ENCODE data around the gene ADAMTS14. TPM values are rescaled to one million over a fixed set of nuclear protein-coding genes. Genes with fewer than 3 reads are reported as not detected.
"Not testable (repeated sequence)": the region's sequence is repeated elsewhere in the genome, so short reads cannot be mapped to it uniquely, and the experiment has no call there.

ADAMTS14 gene
- total RNA-seq, 2 donors from 2014 or later = 0.44 to 0.79 TPM

DNA sequence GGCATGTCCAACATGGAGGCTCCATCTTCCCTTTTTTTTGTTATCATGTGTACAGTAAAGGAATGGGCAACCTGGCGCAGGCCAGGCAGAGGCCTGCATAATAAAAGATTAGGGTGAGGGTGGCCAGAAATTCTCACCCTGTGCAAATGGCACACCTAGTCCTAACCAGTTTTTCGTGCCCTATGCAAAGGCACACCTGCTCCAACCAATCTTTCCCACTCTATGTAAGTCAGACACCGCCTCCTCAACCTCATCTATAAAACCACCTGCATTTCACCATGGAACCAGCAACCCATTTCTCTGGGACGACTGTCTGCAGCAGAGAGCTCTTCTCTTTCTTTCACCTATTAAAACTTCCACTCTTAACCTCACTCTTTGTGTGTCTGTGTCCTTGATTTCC, 96.8 kb downstream of the ADAMTS14 start:
- WGBS, 2 experiments (ENCODE audit: insufficient coverage in 1 of 2, insufficient read length in 1 of 2) = 91 to 96% methylated on average over 3 to 4 of the region's 4 CpGs
- Histone ChIP-seq H3K27me3 (ENCODE audit: control insufficient read depth, insufficient read depth, low read length, poor library complexity, severe bottlenecking) (no peaks in the 10 kb centered on the region), H3K27ac (ENCODE audit: low read depth, low read length) (no peak overlapping the region), H3K4me3 (ENCODE audit: low read length) (no peak overlapping the region), H3K9me3 (ENCODE audit: control insufficient read depth, low read length) (peaks cover 17% of the 10 kb centered on the region), H3K4me1 (ENCODE audit: control insufficient read depth, insufficient read depth, low read length) (no peaks in the 10 kb centered on the region), H3K9ac (ENCODE audit: extremely low read depth, low read length, poor library complexity, severe bottlenecking) (no peak overlapping the region), H3K36me3 (ENCODE audit: control insufficient read depth, insufficient read depth, low read length) (no peaks in the 10 kb centered on the region)
- TF ChIP-seq, protein P1, sequence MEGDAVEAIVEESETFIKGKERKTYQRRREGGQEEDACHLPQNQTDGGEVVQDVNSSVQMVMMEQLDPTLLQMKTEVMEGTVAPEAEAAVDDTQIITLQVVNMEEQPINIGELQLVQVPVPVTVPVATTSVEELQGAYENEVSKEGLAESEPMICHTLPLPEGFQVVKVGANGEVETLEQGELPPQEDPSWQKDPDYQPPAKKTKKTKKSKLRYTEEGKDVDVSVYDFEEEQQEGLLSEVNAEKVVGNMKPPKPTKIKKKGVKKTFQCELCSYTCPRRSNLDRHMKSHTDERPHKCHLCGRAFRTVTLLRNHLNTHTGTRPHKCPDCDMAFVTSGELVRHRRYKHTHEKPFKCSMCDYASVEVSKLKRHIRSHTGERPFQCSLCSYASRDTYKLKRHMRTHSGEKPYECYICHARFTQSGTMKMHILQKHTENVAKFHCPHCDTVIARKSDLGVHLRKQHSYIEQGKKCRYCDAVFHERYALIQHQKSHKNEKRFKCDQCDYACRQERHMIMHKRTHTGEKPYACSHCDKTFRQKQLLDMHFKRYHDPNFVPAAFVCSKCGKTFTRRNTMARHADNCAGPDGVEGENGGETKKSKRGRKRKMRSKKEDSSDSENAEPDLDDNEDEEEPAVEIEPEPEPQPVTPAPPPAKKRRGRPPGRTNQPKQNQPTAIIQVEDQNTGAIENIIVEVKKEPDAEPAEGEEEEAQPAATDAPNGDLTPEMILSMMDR (conservative IDR thresholded peaks at IDR 0.05) = no peak
- DNase-seq = no peak
- Mint-ChIP-seq H3K4me3 (no peak overlapping the region), H3K27ac (no peak overlapping the region), H3K36me3 (ENCODE audit: low read depth) (no peaks in the 10 kb centered on the region), H3K27me3 (ENCODE audit: insufficient read depth) (peaks cover 2% of the 10 kb centered on the region), H3K4me1 (no peaks in the 10 kb centered on the region), H3K9me3 (peaks cover 22% of the 10 kb centered on the region)

DNA sequence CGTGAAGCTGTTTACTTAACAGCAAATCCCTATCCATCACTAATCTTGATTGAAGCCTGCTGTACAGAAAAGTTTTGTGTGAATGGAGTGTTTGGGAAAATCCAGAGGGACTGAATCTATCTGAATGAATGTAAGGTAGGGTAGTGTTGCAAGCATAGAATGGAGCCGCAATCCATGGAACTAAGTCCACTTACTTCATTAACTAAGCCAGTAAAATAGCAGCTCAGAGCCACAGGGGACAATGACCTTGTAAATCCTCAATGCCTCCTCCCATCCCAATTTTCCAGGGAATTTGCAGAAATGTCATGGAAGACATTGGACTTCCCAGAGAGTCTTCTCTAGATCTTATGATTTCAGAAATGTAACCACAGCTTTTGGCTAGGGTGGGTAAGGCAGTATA, 97.7 kb downstream of the ADAMTS14 start:
- no peaks in the 10 kb centered on the region for H3K4me1 Mint-ChIP-seq
- Histone ChIP-seq H3K4me3 (ENCODE audit: low read length) (no peak overlapping the region), H3K36me3 (ENCODE audit: control insufficient read depth, insufficient read depth, low read length) (no peaks in the 10 kb centered on the region), H3K27me3 (ENCODE audit: control insufficient read depth, insufficient read depth, low read length, poor library complexity, severe bottlenecking) (no peaks in the 10 kb centered on the region), H3K4me1 (ENCODE audit: control insufficient read depth, insufficient read depth, low read length) (no peaks in the 10 kb centered on the region), H3K27ac (ENCODE audit: low read depth, low read length) (no peak overlapping the region), H3K9me3 (ENCODE audit: control insufficient read depth, low read length) (peaks cover 17% of the 10 kb centered on the region), H3K9ac (ENCODE audit: extremely low read depth, low read length, poor library complexity, severe bottlenecking) (no peak overlapping the region)
- H3K9me3 Mint-ChIP-seq = peaks cover 22% of the 10 kb centered on the region
- WGBS, 2 experiments (ENCODE audit: insufficient coverage in 1 of 2, insufficient read length in 1 of 2) = 76% methylated on average over 2 of the region's 2 CpGs; no CpG with 5 or more reads in 1 of the 2 experiments
- no peak for DNase-seq
- H3K27ac Mint-ChIP-seq = no peak overlapping the region
- peaks cover 2% of the 10 kb centered on the region for H3K27me3 Mint-ChIP-seq (ENCODE audit: insufficient read depth)
- H3K4me3 Mint-ChIP-seq = no peak overlapping the region
- H3K36me3 Mint-ChIP-seq (ENCODE audit: low read depth) = no peaks in the 10 kb centered on the region
- TF ChIP-seq, protein P1 (conservative IDR thresholded peaks at IDR 0.05) = no peak

DNA sequence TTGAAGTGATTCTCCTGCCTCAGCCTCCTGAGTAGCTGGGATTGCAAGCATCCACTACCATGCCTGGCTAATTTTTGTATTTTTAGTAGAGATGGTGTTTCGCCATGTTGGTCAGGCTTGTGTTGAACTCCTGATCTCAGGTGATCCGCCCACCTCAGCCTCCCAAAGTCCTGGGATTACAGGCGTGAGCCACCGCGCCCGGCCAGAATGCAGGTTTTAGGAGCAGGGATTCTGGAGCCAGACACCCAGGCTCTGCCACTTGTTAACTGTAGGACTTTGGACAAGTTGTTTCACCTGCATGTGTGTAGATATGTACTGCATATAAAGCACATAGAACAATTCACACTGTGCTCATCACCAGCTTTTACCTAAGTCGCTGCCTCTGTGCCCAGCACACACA, 98.2 kb downstream of the ADAMTS14 start:
- not testable (repeated sequence) for H3K4me3 Mint-ChIP-seq; H3K4me3 ChIP-seq (ENCODE audit: low read length); H3K36me3 ChIP-seq (ENCODE audit: control insufficient read depth, insufficient read depth, low read length); H3K4me1 Mint-ChIP-seq; H3K27ac ChIP-seq (ENCODE audit: low read depth, low read length); H3K27ac Mint-ChIP-seq; H3K27me3 Mint-ChIP-seq (ENCODE audit: insufficient read depth); H3K36me3 Mint-ChIP-seq (ENCODE audit: low read depth); H3K27me3 ChIP-seq (ENCODE audit: control insufficient read depth, insufficient read depth, low read length, poor library complexity, severe bottlenecking); H3K4me1 ChIP-seq (ENCODE audit: control insufficient read depth, insufficient read depth, low read length); DNase-seq; H3K9ac ChIP-seq (ENCODE audit: extremely low read depth, low read length, poor library complexity, severe bottlenecking)
- 95 to 98% methylated on average over 4 to 7 of the region's 7 CpGs for WGBS, 2 experiments (ENCODE audit: insufficient coverage in 1 of 2, insufficient read length in 1 of 2)
- peaks cover 17% of the 10 kb centered on the region for H3K9me3 Mint-ChIP-seq
- peaks cover 13% of the 10 kb centered on the region for H3K9me3 ChIP-seq (ENCODE audit: control insufficient read depth, low read length)

Measured in endodermal cell (in vitro differentiated cells).